Nephron (organoid): ENCODE measurements around the gene ATP1B1.
"Not testable (repeated sequence)": the region's sequence is repeated elsewhere in the genome, so short reads cannot be mapped to it uniquely, and the experiment has no call there.

Source experiments
- H3K27ac Mint-ChIP-seq, 3 experiments: 2 replicates each; pipeline ENCODE4 v1.8.0; 2020; ENCODE audit warnings: mixed read lengths in 3 of 3, mild to moderate bottlenecking in 2 of 3, moderate library complexity in 1 of 3
- H3K27me3 Mint-ChIP-seq: 2 replicates; pipeline ENCODE4 v1.8.0; 2021; ENCODE audit warnings: low read depth, mild to moderate bottlenecking, moderate library complexity, mixed read lengths
- H3K36me3 Mint-ChIP-seq: 2 replicates; pipeline ENCODE4 v1.8.0; 2020; ENCODE audit warnings: low read depth, mixed read lengths
- H3K4me1 Mint-ChIP-seq: 2 replicates; pipeline ENCODE4 v1.8.0; 2020; ENCODE audit warnings: mixed read lengths
- H3K4me3 Mint-ChIP-seq, 3 experiments: 2 replicates each; pipeline ENCODE4 v1.8.0; 2020; ENCODE audit warnings: mild to moderate bottlenecking in 3 of 3, mixed read lengths in 3 of 3, moderate library complexity in 2 of 3
- H3K9me3 Mint-ChIP-seq: 2 replicates; pipeline ENCODE4 v1.8.0; 2020; ENCODE audit warnings: mixed read lengths
- CTCF ChIP-seq, 3 experiments: fragments of 200-600 bp; sonication (generic); IDR thresholded peaks; one replicate each; pipeline ENCODE4 v1.5.0; 2021; ENCODE audit warnings: antibody characterized with exemption in 3 of 3; ENCODE audit not compliant: unreplicated experiment in 3 of 3

The ATP1B1 gene

GRCh38 chr1:169156580-169156979 is 50.1 kb downstream of the ATP1B1 start:
- no peak overlapping the region for H3K4me3 Mint-ChIP-seq

GRCh38 chr1:169160845-169161495 is 54.5 kb downstream of the ATP1B1 start:
- H3K36me3 Mint-ChIP-seq: no peaks in the 10 kb centered on the region
- no peak for TF ChIP-seq CTCF (IDR thresholded peaks at IDR 0.05; ENCODE audit: unreplicated experiment in 3 of 3)
- no peak overlapping the region for H3K27ac Mint-ChIP-seq
- H3K27me3 Mint-ChIP-seq: no peaks in the 10 kb centered on the region
- H3K9me3 Mint-ChIP-seq: no peaks in the 10 kb centered on the region
- no peaks in the 10 kb centered on the region for H3K4me1 Mint-ChIP-seq
- H3K4me3 Mint-ChIP-seq: no peak overlapping the region

More at GRCh38 chr1:169156580-169156979, 50.1 kb downstream of the ATP1B1 start:
- Mint-ChIP-seq H3K4me1 (no peaks in the 10 kb centered on the region), H3K9me3 (no peaks in the 10 kb centered on the region), H3K27ac (no peak overlapping the region), H3K27me3 (no peaks in the 10 kb centered on the region), H3K36me3 (no peaks in the 10 kb centered on the region)
- no peak for TF ChIP-seq CTCF (IDR thresholded peaks at IDR 0.05; ENCODE audit: unreplicated experiment in 3 of 3)

GRCh38 chr1:169161496-169162194 is 55.2 kb downstream of the ATP1B1 start:
- no peak overlapping the region for H3K27ac Mint-ChIP-seq
- no peaks in the 10 kb centered on the region for H3K9me3 Mint-ChIP-seq
- H3K27me3 Mint-ChIP-seq: no peaks in the 10 kb centered on the region
- no peak for TF ChIP-seq CTCF (IDR thresholded peaks at IDR 0.05; ENCODE audit: unreplicated experiment in 3 of 3)
- no peaks in the 10 kb centered on the region for H3K36me3 Mint-ChIP-seq
- H3K4me3 Mint-ChIP-seq: no peak overlapping the region
- no peaks in the 10 kb centered on the region for H3K4me1 Mint-ChIP-seq

- Mint-ChIP-seq H3K9me3 (no peaks in the 10 kb centered on the region), H3K27ac (no peak overlapping the region), H3K27me3 (no peaks in the 10 kb centered on the region), H3K4me3 (no peak overlapping the region), H3K4me1 (no peaks in the 10 kb centered on the region), H3K36me3 (no peaks in the 10 kb centered on the region)
- no peak for TF ChIP-seq CTCF (IDR thresholded peaks at IDR 0.05; ENCODE audit: unreplicated experiment in 3 of 3)
These were observed 56.6 kb downstream of the ATP1B1 start for GRCh38 chr1:169163059-169163458.

- Mint-ChIP-seq H3K9me3 (no peaks in the 10 kb centered on the region), H3K4me1 (no peaks in the 10 kb centered on the region), H3K36me3 (no peaks in the 10 kb centered on the region), H3K27me3 (no peaks in the 10 kb centered on the region), H3K4me3 (no peak overlapping the region), H3K27ac (no peak overlapping the region)
- no peak for TF ChIP-seq CTCF (IDR thresholded peaks at IDR 0.05; ENCODE audit: unreplicated experiment in 3 of 3)
These were observed 69.0 kb downstream of the ATP1B1 start for GRCh38 chr1:169175461-169175860.

- not testable (repeated sequence) for H3K4me1 Mint-ChIP-seq, H3K27ac Mint-ChIP-seq, H3K4me3 Mint-ChIP-seq, H3K9me3 Mint-ChIP-seq, H3K36me3 Mint-ChIP-seq, H3K27me3 Mint-ChIP-seq
These were observed 72.9 kb downstream of the ATP1B1 start for GRCh38 chr1:169179431-169179830.
